B cell (primary cell): ENCODE data around the gene C6orf47. TPM values are rescaled to one million over a fixed set of nuclear protein-coding genes. Genes with fewer than 3 reads are reported as not detected.

Experiments used
- ATAC-seq: fragments of 200-7000 bp; cut with Tn5 transposase; one replicate; pipeline ENCODE4 v1.10.0; 2021; ENCODE audit warnings: low read depth, mild to moderate bottlenecking, moderate number of reproducible peaks, moderate library complexity
- CTCF ChIA-PET: fragments of 350-600 bp; sonication (Branson Sonifier 250); formaldehyde crosslinking; loops from one replicate; lab custom pipeline; 2021; ENCODE audit warnings: antibody characterized with exemption, inconsistent platforms; lab: Charles Lee
- POLR2A ChIA-PET: fragments of 350-600 bp; sonication (Branson Sonifier 250); formaldehyde crosslinking; loops from one replicate; lab custom pipeline; 2021; ENCODE audit warnings: antibody characterized with exemption; lab: Charles Lee
- DNase-seq: peaks from one replicate; pipeline ENCODE4 v3.0.0; 2013
- H2AFZ ChIP-seq: 2 replicates; pipeline ENCODE4 v1.6.1; 2012; ENCODE audit warnings: mild to moderate bottlenecking, low read depth, low read length; ENCODE audit not compliant: insufficient read depth, poor library complexity, severe bottlenecking
- H3K27ac ChIP-seq, 2 donors: 1 replicate in 1 of 2; 2 replicates in 1 of 2; pipeline ENCODE4 v1.5.1; 2012 to 2013; ENCODE audit warnings: low read length in 2 of 2, mild to moderate bottlenecking in 2 of 2, moderate library complexity in 1 of 2
- H3K27me3 ChIP-seq, 4 experiments: fragments of 200-600 bp in 1 of 4; sonication (generic) in 1 of 4; replicated peaks in 1 of 4; 1 replicate in 2 of 4; 2 replicates in 2 of 4; pipeline versions ENCODE4 v1.6.1 to v1.7.0; 2013 to 2016; ENCODE audit warnings: low read length in 3 of 4, mild to moderate bottlenecking in 2 of 4, mixed read lengths in 1 of 4, moderate library complexity in 1 of 4; ENCODE audit not compliant: insufficient read depth in 4 of 4, control insufficient read depth in 3 of 4; ENCODE audit errors: control extremely low read depth in 1 of 4
- H3K36me3 ChIP-seq, 2 experiments: replicated peaks in 1 of 2; 1 replicate in 1 of 2; 2 replicates in 1 of 2; pipeline versions ENCODE4 v1.6.1 to v1.7.1; 2013; ENCODE audit warnings: low read length in 1 of 2; ENCODE audit not compliant: insufficient read depth in 2 of 2, control insufficient read depth in 1 of 2; ENCODE audit errors: control extremely low read depth in 1 of 2, extremely low read depth in 1 of 2
- H3K4me1 ChIP-seq, 2 donors: fragments of 200-600 bp in 1 of 2; sonication (generic) in 1 of 2; 1 replicate in 1 of 2; 2 replicates in 1 of 2; pipeline versions ENCODE4 v1.5.1 to v1.6.1; 2013 to 2017; ENCODE audit warnings: low read length in 2 of 2; ENCODE audit not compliant: control insufficient read depth in 2 of 2, insufficient read depth in 2 of 2
- H3K4me2 ChIP-seq: replicated peaks from 2 replicates; pipeline ENCODE3; 2012; ENCODE audit warnings: mild to moderate bottlenecking, low read depth, low read length; ENCODE audit not compliant: poor library complexity, severe bottlenecking
- H3K4me3 ChIP-seq, 5 experiments: fragments of 200-600 bp in 1 of 5; sonication (generic) in 1 of 5; 1 replicate in 3 of 5; 2 replicates in 2 of 5; pipeline versions ENCODE4 v1.5.1 to v1.7.0; 2011 to 2016; ENCODE audit warnings: low read length in 4 of 5, mild to moderate bottlenecking in 4 of 5, low read depth in 2 of 5, control low read depth in 1 of 5, moderate library complexity in 1 of 5; ENCODE audit not compliant: insufficient read depth in 1 of 5; ENCODE audit errors: control extremely low read depth in 1 of 5, extremely low read depth in 1 of 5
- H3K79me2 ChIP-seq: fragments of 200-600 bp; sonication (generic); one replicate; pipeline ENCODE4 v1.6.0; 2016; ENCODE audit warnings: low read length; ENCODE audit not compliant: control insufficient read depth, insufficient read depth
- H3K9ac ChIP-seq: fragments of 200-600 bp; sonication (generic); 2 replicates; pipeline ENCODE4 v1.6.1; 2017; ENCODE audit warnings: mild to moderate bottlenecking, low read length, moderate library complexity
- H3K9me3 ChIP-seq, 3 donors: one replicate each; pipeline versions ENCODE4 v1.6.1 to v1.7.1; 2013; ENCODE audit warnings: low read length in 2 of 3; ENCODE audit not compliant: control insufficient read depth in 2 of 3, insufficient read depth in 1 of 3; ENCODE audit errors: control extremely low read depth in 1 of 3
- H4K20me1 ChIP-seq: 2 replicates; pipeline ENCODE4 v1.6.0; 2012; ENCODE audit warnings: mild to moderate bottlenecking, low read length; ENCODE audit not compliant: insufficient read depth, control insufficient read depth, poor library complexity, severe bottlenecking
- H3K27ac Mint-ChIP-seq: one replicate; pipeline ENCODE4 v1.8.0; 2021; ENCODE audit warnings: mixed read lengths
- H3K27me3 Mint-ChIP-seq: one replicate; pipeline ENCODE4 v1.8.0; 2021; ENCODE audit warnings: mixed read lengths
- H3K4me1 Mint-ChIP-seq: one replicate; pipeline ENCODE4 v1.8.0; 2021; ENCODE audit warnings: mixed read lengths
- H3K4me3 Mint-ChIP-seq: one replicate; pipeline ENCODE4 v1.8.0; 2021; ENCODE audit warnings: mixed read lengths
- H3K9me3 Mint-ChIP-seq: one replicate; pipeline ENCODE4 v1.8.0; 2022; ENCODE audit warnings: mixed read lengths; ENCODE audit not compliant: insufficient read depth
- EZH2 ChIP-seq: IDR thresholded peaks from 2 replicates; pipeline ENCODE4 v1.6.1; 2012; ENCODE audit warnings: borderline replicate concordance, low read depth, mild to moderate bottlenecking, moderate library complexity, low read length; ENCODE audit not compliant: insufficient read depth, poor library complexity, severe bottlenecking
- WGBS: methylation state at CpG from one replicate; pipeline ENCODE4 v1.1.5; 2013; ENCODE audit warnings: missing lambda C conversion rate; ENCODE audit not compliant: insufficient coverage; 5-methylcytosine and 5-hydroxymethylcytosine counted together
- intact Hi-C: fragments of 100-400 bp; cut with micrococcal nuclease; formaldehyde crosslinking; loops from one replicate; pipeline ENCODE4 v1.10.0; 2022
- polyA plus RNA-seq: library from polyadenylated mRNA; depleted of rRNA; stranded (reverse); fragments of >200 nt; gene quantifications from 2 replicates; pipeline ENCODE4 v1.2.3, GENCODE V29; 2012
- total RNA-seq, 2 donors: library from RNA; stranded (reverse); fragments of 120-200 nt in 1 of 2; gene quantifications; 1 replicate in 1 of 2; 2 replicates in 1 of 2; pipeline versions ENCODE4 v1.2.3 to v1.2.4, GENCODE V29; 2013 to 2022
- TF ChIP-seq, protein P1 (sequence below): fragments of 200-600 bp; IDR thresholded peaks from one replicate; pipeline ENCODE4 v1.8.0; 2022; ENCODE audit warnings: antibody characterized with exemption, mild to moderate bottlenecking

The C6orf47 gene
- total and polyA plus RNA-seq, 2 donors (not counting 1 experiment from before 2014, with no cell fraction given), result 7.6 to 34.0 TPM

DNA sequence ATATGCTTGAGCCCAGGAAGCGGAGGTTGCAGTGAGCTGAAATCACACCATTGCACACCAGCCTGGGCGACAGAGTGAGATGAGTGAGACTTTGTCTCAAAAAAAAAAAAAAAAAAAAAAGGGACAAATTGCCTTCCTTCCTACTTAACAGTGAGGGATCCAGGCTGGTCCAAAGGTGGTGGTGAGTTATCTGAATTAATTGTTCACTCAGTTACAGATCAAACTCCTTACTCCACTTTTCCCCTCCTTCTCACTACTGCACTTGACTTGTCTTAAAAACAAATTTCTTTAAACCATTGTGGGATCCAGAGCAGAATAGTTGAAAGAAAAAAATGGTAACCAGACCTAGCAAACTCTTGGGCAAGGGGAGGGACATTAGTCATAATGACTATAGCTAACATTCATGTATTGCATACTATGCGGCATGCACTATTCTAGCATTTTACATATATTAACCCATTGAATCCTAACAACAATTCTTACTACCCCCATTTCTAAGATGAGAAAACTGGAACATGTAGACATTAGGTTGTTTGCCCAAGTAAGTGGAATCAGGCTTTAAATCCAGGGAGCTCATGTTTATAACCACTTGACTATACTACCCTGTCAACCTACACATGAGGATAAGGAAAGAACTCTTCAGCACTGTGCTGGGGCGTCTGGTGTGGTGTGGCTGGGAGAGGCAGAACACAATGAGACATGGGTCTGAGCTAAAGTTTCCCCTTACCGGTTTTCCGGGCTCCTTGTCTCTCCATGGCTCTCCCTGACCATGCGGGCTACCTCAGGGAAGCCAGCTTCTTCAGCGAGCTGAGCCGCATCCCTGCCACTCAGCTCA lies 2.8 kb upstream of the C6orf47 start:
- Histone ChIP-seq H3K4me2 (peak overlapping the region; percentile 90), H4K20me1 (peaks cover 19% of the 10 kb centered on the region), H2AFZ (no peak overlapping the region), H3K27ac (peak overlapping the region in 1 of 2 donors; percentile 98), H3K27me3 (no peaks in the 10 kb centered on the region), H3K9me3 (no peaks in the 10 kb centered on the region), H3K36me3 (peaks cover 8 to 46% of the 10 kb centered on the region in 2 experiments), H3K79me2 (peaks cover 87% of the 10 kb centered on the region), H3K4me1 (peaks cover 42 to 64% of the 10 kb centered on the region in 2 donors), H3K4me3 (peak overlapping the region in 1 of 5 experiments; percentile 98), H3K9ac (peak overlapping the region; percentile 89)
- intact Hi-C loops, result no loop called here
- no peak for TF ChIP-seq EZH2
- TF ChIP-seq, protein P1, sequence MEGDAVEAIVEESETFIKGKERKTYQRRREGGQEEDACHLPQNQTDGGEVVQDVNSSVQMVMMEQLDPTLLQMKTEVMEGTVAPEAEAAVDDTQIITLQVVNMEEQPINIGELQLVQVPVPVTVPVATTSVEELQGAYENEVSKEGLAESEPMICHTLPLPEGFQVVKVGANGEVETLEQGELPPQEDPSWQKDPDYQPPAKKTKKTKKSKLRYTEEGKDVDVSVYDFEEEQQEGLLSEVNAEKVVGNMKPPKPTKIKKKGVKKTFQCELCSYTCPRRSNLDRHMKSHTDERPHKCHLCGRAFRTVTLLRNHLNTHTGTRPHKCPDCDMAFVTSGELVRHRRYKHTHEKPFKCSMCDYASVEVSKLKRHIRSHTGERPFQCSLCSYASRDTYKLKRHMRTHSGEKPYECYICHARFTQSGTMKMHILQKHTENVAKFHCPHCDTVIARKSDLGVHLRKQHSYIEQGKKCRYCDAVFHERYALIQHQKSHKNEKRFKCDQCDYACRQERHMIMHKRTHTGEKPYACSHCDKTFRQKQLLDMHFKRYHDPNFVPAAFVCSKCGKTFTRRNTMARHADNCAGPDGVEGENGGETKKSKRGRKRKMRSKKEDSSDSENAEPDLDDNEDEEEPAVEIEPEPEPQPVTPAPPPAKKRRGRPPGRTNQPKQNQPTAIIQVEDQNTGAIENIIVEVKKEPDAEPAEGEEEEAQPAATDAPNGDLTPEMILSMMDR, result no peak
- ATAC-seq (no peak), DNase-seq (no peak)
- peak overlapping the region; percentile 100 for H3K27ac Mint-ChIP-seq
- WGBS, result 90% methylated on average over 5 of the region's 9 CpGs
- H3K4me3 Mint-ChIP-seq, result peak overlapping the region; percentile 96
- CTCF ChIA-PET, result interaction anchor here (1.0 to 1.9 kb wide), 2 partner anchors 10 to 112 kb away, joined by 3 to 9 read pairs; partner anchors contain the start of gene BAG6
- peaks cover 71% of the 10 kb centered on the region for H3K4me1 Mint-ChIP-seq
- H3K27me3 Mint-ChIP-seq, result no peaks in the 10 kb centered on the region
- POLR2A ChIA-PET, result interaction anchor here (0.7 to 5.9 kb wide), 3 partner anchors 11 to 755 kb away, joined by 3 to 57 read pairs (median 9); partner anchors contain the start of genes BAG6 and GTF2H4
- H3K9me3 Mint-ChIP-seq, result no peaks in the 10 kb centered on the region
